Activated T-cell treated with anti-CD3 and anti-CD28 coated beads, Interleukin-2, amount 50 U/mL, for 72 hours (primary cell): Measurements from ENCODE around the gene SLAIN2. TPM values are rescaled to one million over a fixed set of nuclear protein-coding genes. Genes with fewer than 3 reads are reported as not detected.
A peak's percentile ranks its signal among the peaks of the same experiment; 100 is the strongest.

ENCODE experiments used
- ATAC-seq, 2 donors: fragments of 150-1000 bp; cut with Tn5 transposase; replicated peaks in 1 of 2; 2 replicates each; pipeline ENCODE4 v1.10.0; 2021; ENCODE audit warnings: moderate library complexity in 2 of 2, mild to moderate bottlenecking in 1 of 2
- DNase-seq, 2 donors: peaks; one replicate each; pipeline ENCODE4 v3.0.0; 2021 to 2022; ENCODE audit warnings: mixed read lengths in 1 of 2
- H3K27ac Mint-ChIP-seq: one replicate; pipeline ENCODE4 v1.8.0; 2022; ENCODE audit warnings: mild to moderate bottlenecking, moderate library complexity, mixed read lengths
- H3K27me3 Mint-ChIP-seq: one replicate; pipeline ENCODE4 v1.8.0; 2022; ENCODE audit warnings: low read depth, mixed read lengths
- H3K36me3 Mint-ChIP-seq, 2 donors: one replicate each; pipeline ENCODE4 v1.8.0; 2022; ENCODE audit warnings: mixed read lengths in 2 of 2, mild to moderate bottlenecking in 1 of 2; ENCODE audit not compliant: insufficient read depth in 2 of 2
- H3K4me1 Mint-ChIP-seq: one replicate; pipeline ENCODE4 v1.8.0; 2022; ENCODE audit warnings: low read depth, mixed read lengths
- H3K4me3 Mint-ChIP-seq, 2 donors: one replicate each; pipeline ENCODE4 v1.8.0; 2022; ENCODE audit warnings: mild to moderate bottlenecking in 2 of 2, mixed read lengths in 2 of 2, moderate library complexity in 2 of 2
- H3K9me3 Mint-ChIP-seq, 2 donors: one replicate each; pipeline ENCODE4 v1.8.0; 2022; ENCODE audit warnings: mixed read lengths in 2 of 2
- total RNA-seq, 2 donors: library from RNA; stranded (reverse); gene quantifications; one replicate each; pipeline ENCODE4 v1.2.3, GENCODE V29; 2022

The SLAIN2 gene
- total RNA-seq, 2 donors from 2014 or later, result 43.4 to 58.0 TPM

GRCh38 chr4:48396043-48396442 lies 54.7 kb downstream of the SLAIN2 start:
- peaks cover 3 to 15% of the 10 kb centered on the region in 2 donors for H3K36me3 Mint-ChIP-seq
- no peak overlapping the region for H3K4me3 Mint-ChIP-seq
- no peaks in the 10 kb centered on the region for H3K9me3 Mint-ChIP-seq
- no peaks in the 10 kb centered on the region for H3K27me3 Mint-ChIP-seq
- DNase-seq (no peak), ATAC-seq (no peak)
- peaks cover 15% of the 10 kb centered on the region for H3K4me1 Mint-ChIP-seq
- H3K27ac Mint-ChIP-seq, result no peak overlapping the region

GRCh38 chr4:48400416-48400815 lies 59.1 kb downstream of the SLAIN2 start:
- no peak overlapping the region for H3K27ac Mint-ChIP-seq
- H3K36me3 Mint-ChIP-seq, result peaks cover 3 to 10% of the 10 kb centered on the region in 2 donors
- peaks cover 34% of the 10 kb centered on the region for H3K4me1 Mint-ChIP-seq
- ATAC-seq (no peak), DNase-seq (no peak)
- H3K27me3 Mint-ChIP-seq, result no peaks in the 10 kb centered on the region
- no peaks in the 10 kb centered on the region for H3K9me3 Mint-ChIP-seq
- no peak overlapping the region for H3K4me3 Mint-ChIP-seq

GRCh38 chr4:48403358-48403757 lies 62.0 kb downstream of the SLAIN2 start:
- ATAC-seq (no peak), DNase-seq (no peak)
- Mint-ChIP-seq H3K4me3 (no peak overlapping the region), H3K9me3 (no peaks in the 10 kb centered on the region), H3K36me3 (peaks cover 0 to 5% of the 10 kb centered on the region in 2 donors), H3K27me3 (no peaks in the 10 kb centered on the region), H3K4me1 (peaks cover 35% of the 10 kb centered on the region), H3K27ac (no peak overlapping the region)

- DNase-seq, result no peak
Observed at GRCh38 chr4:48403779-48404178, 62.5 kb downstream of the SLAIN2 start.

GRCh38 chr4:48405924-48406323 lies 64.6 kb downstream of the SLAIN2 start:
- Mint-ChIP-seq H3K27ac (no peak overlapping the region), H3K36me3 (peaks cover 0 to 5% of the 10 kb centered on the region in 2 donors), H3K27me3 (no peaks in the 10 kb centered on the region), H3K4me3 (no peak overlapping the region), H3K9me3 (no peaks in the 10 kb centered on the region), H3K4me1 (peaks cover 26% of the 10 kb centered on the region)
- ATAC-seq, result no peak
- DNase-seq, result no peak

More at GRCh38 chr4:48403779-48404178, 62.5 kb downstream of the SLAIN2 start:
- Mint-ChIP-seq H3K36me3 (peaks cover 0 to 5% of the 10 kb centered on the region in 2 donors), H3K4me3 (no peak overlapping the region), H3K9me3 (no peaks in the 10 kb centered on the region), H3K27ac (no peak overlapping the region), H3K4me1 (peaks cover 35% of the 10 kb centered on the region), H3K27me3 (no peaks in the 10 kb centered on the region)
- no peak for ATAC-seq

GRCh38 chr4:48409203-48409602 lies 67.9 kb downstream of the SLAIN2 start:
- H3K27ac Mint-ChIP-seq, result no peak overlapping the region
- H3K27me3 Mint-ChIP-seq, result no peaks in the 10 kb centered on the region
- peaks cover 18% of the 10 kb centered on the region for H3K4me1 Mint-ChIP-seq
- H3K36me3 Mint-ChIP-seq, result peaks cover 2 to 8% of the 10 kb centered on the region in 2 donors
- no peaks in the 10 kb centered on the region for H3K9me3 Mint-ChIP-seq
- H3K4me3 Mint-ChIP-seq, result no peak overlapping the region
- ATAC-seq, result no peak
- DNase-seq, result no peak

- Mint-ChIP-seq H3K9me3 (no peaks in the 10 kb centered on the region), H3K27me3 (no peaks in the 10 kb centered on the region), H3K27ac (no peak overlapping the region), H3K4me1 (peaks cover 5% of the 10 kb centered on the region), H3K4me3 (no peak overlapping the region), H3K36me3 (peaks cover 2 to 8% of the 10 kb centered on the region in 2 donors)
- DNase-seq, result no peak
- ATAC-seq, result no peak
Observed at GRCh38 chr4:48410812-48411211, 69.5 kb downstream of the SLAIN2 start.

GRCh38 chr4:48420144-48420543 lies 78.8 kb downstream of the SLAIN2 start:
- Mint-ChIP-seq H3K27me3 (no peaks in the 10 kb centered on the region), H3K9me3 (no peaks in the 10 kb centered on the region), H3K4me3 (no peak overlapping the region), H3K4me1 (no peaks in the 10 kb centered on the region), H3K27ac (no peak overlapping the region), H3K36me3 (peaks cover 0 to 10% of the 10 kb centered on the region in 2 donors)
- ATAC-seq (no peak), DNase-seq (no peak)

- ATAC-seq (no peak), DNase-seq (no peak)
- Mint-ChIP-seq H3K4me1 (no peaks in the 10 kb centered on the region), H3K27ac (no peak overlapping the region), H3K27me3 (no peaks in the 10 kb centered on the region), H3K9me3 (no peaks in the 10 kb centered on the region), H3K36me3 (peaks cover 0 to 10% of the 10 kb centered on the region in 2 donors), H3K4me3 (no peak overlapping the region)
Observed at GRCh38 chr4:48421101-48421500, 79.8 kb downstream of the SLAIN2 start.

- Mint-ChIP-seq H3K9me3 (no peaks in the 10 kb centered on the region), H3K27ac (no peak overlapping the region), H3K4me3 (peak overlapping the region in 1 of 2 donors; percentile 12), H3K27me3 (no peaks in the 10 kb centered on the region), H3K4me1 (peaks cover 49% of the 10 kb centered on the region), H3K36me3 (no peaks in the 10 kb centered on the region)
- ATAC-seq, result peak; percentile 68 to 76
- no peak for DNase-seq
Observed at GRCh38 chr4:48428926-48429325, 87.6 kb downstream of the SLAIN2 start.

- peak overlapping the region; percentile 13 to 19 for H3K4me3 Mint-ChIP-seq
- ATAC-seq, result peak; percentile 18 to 42
- H3K4me1 Mint-ChIP-seq, result peaks cover 49% of the 10 kb centered on the region
- no peak for DNase-seq
- H3K36me3 Mint-ChIP-seq, result no peaks in the 10 kb centered on the region
- no peaks in the 10 kb centered on the region for H3K9me3 Mint-ChIP-seq
- H3K27me3 Mint-ChIP-seq, result no peaks in the 10 kb centered on the region
- peak overlapping the region; percentile 37 for H3K27ac Mint-ChIP-seq
Observed at GRCh38 chr4:48429709-48430474, 88.6 kb downstream of the SLAIN2 start.

GRCh38 chr4:48431401-48431800 lies 90.1 kb downstream of the SLAIN2 start:
- peak; percentile 35 to 58 for ATAC-seq
- DNase-seq, result peak in 1 of 2 donors; percentile 5
- H3K27ac Mint-ChIP-seq, result peak overlapping the region; percentile 10
- no peaks in the 10 kb centered on the region for H3K36me3 Mint-ChIP-seq
- H3K27me3 Mint-ChIP-seq, result no peaks in the 10 kb centered on the region
- H3K4me3 Mint-ChIP-seq, result peak overlapping the region; percentile 1 to 3
- H3K4me1 Mint-ChIP-seq, result peaks cover 49% of the 10 kb centered on the region
- H3K9me3 Mint-ChIP-seq, result no peaks in the 10 kb centered on the region

GRCh38 chr4:48432017-48432416 lies 90.7 kb downstream of the SLAIN2 start:
- Mint-ChIP-seq H3K4me1 (peaks cover 49% of the 10 kb centered on the region), H3K9me3 (no peaks in the 10 kb centered on the region), H3K36me3 (no peaks in the 10 kb centered on the region), H3K4me3 (peak overlapping the region in 1 of 2 donors; percentile 13), H3K27ac (no peak overlapping the region), H3K27me3 (no peaks in the 10 kb centered on the region)
- no peak for DNase-seq
- no peak for ATAC-seq

GRCh38 chr4:48436318-48436717 lies 95.0 kb downstream of the SLAIN2 start:
- Mint-ChIP-seq H3K4me3 (no peak overlapping the region), H3K9me3 (no peaks in the 10 kb centered on the region), H3K27me3 (no peaks in the 10 kb centered on the region), H3K27ac (no peak overlapping the region), H3K36me3 (no peaks in the 10 kb centered on the region), H3K4me1 (peaks cover 13% of the 10 kb centered on the region)
- no peak for ATAC-seq
- DNase-seq, result no peak
